Endothelial cell of umbilical vein (primary cell): ENCODE measurements around the gene ANGPTL2. TPM values are rescaled to one million over a fixed set of nuclear protein-coding genes. Genes with fewer than 3 reads are reported as not detected.

ENCODE experiments used
- BruUV-seq: library from RNA; stranded (reverse); fragments of 400-500 nt; replicated peaks from 2 replicates; lab custom pipeline; 2021; lab: Mats Ljungman, UMichigan
- CTCF ChIA-PET: fragments of 300-600, 350-600 bp; sonication (Branson Sonifier 250); formaldehyde crosslinking; loops from one replicate; lab custom pipeline; 2021; ENCODE audit warnings: antibody characterized with exemption, inconsistent platforms; lab: Charles Lee
- POLR2A ChIA-PET: fragments of 300-600, 350-600 bp; sonication (Branson Sonifier 250); formaldehyde crosslinking; loops from one replicate; lab custom pipeline; 2021; ENCODE audit warnings: antibody characterized with exemption, inconsistent platforms; lab: Charles Lee
- DNase-seq: peaks from one replicate; pipeline ENCODE4 v3.0.0-alpha.2; 2011; ENCODE audit warnings: low read depth, low spot score
- FAIRE-seq: peaks from 2 replicates; lab custom pipeline; 2011; peaks lifted over from hg19 to GRCh38; lab: Jason Lieb, UNC
- H2AFZ ChIP-seq: 2 replicates; pipeline ENCODE4 v1.6.0; 2012; ENCODE audit warnings: low read depth, low read length, control low read depth, inconsistent platforms
- H3K27ac ChIP-seq: 2 replicates; pipeline ENCODE4 v1.5.1; 2011; ENCODE audit warnings: low read depth, mild to moderate bottlenecking, control low read depth, low read length, moderate library complexity; ENCODE audit not compliant: insufficient read depth
- H3K27me3 ChIP-seq, 2 experiments: 2 replicates each; pipeline versions ENCODE4 v1.6.0 to v1.6.1; 2011; ENCODE audit warnings: low read length in 2 of 2, mixed read lengths in 1 of 2; ENCODE audit not compliant: control insufficient read depth in 2 of 2, insufficient read depth in 2 of 2
- H3K36me3 ChIP-seq, 2 experiments: 2 replicates in 1 of 2; 3 replicates in 1 of 2; pipeline ENCODE4 v1.5.1; 2011; ENCODE audit warnings: low read length in 2 of 2, mild to moderate bottlenecking in 1 of 2, moderate library complexity in 1 of 2; ENCODE audit not compliant: control insufficient read depth in 2 of 2, insufficient read depth in 2 of 2; ENCODE audit errors: extremely low read depth in 1 of 2
- H3K4me1 ChIP-seq: 3 replicates; pipeline ENCODE4 v1.5.1; 2011; ENCODE audit warnings: mild to moderate bottlenecking, low read length; ENCODE audit not compliant: control insufficient read depth, insufficient read depth; ENCODE audit errors: extremely low read depth
- H3K4me2 ChIP-seq: 2 replicates; pipeline ENCODE4 v1.6.1; 2011; ENCODE audit warnings: low read length, control low read depth, mixed read lengths; ENCODE audit not compliant: insufficient read depth
- H3K4me3 ChIP-seq, 3 experiments: fragments of 200-600 bp in 1 of 3; sonication (generic), shearing (Covaris generic) in 1 of 3; replicated peaks in 1 of 3; 2 replicates each; pipeline ENCODE4 v1.5.1; 2011 to 2016; ENCODE audit warnings: control low read depth in 3 of 3, low read length in 3 of 3, mild to moderate bottlenecking in 2 of 3, inconsistent platforms in 1 of 3, low read depth in 1 of 3, moderate library complexity in 1 of 3; ENCODE audit not compliant: insufficient read depth in 1 of 3
- H3K79me2 ChIP-seq: 2 replicates; pipeline ENCODE4 v1.6.0; 2012; ENCODE audit warnings: low read length, inconsistent platforms; ENCODE audit not compliant: control insufficient read depth, insufficient read depth
- H3K9ac ChIP-seq: replicated peaks from 2 replicates; pipeline ENCODE3; 2011; ENCODE audit warnings: low read length, control low read depth; ENCODE audit not compliant: insufficient read depth; ENCODE audit errors: extremely low read depth
- H3K9me1 ChIP-seq: replicated peaks from 3 replicates; pipeline ENCODE4 v1.6.0; 2011; ENCODE audit warnings: mild to moderate bottlenecking, low read length; ENCODE audit not compliant: control insufficient read depth, insufficient read depth; ENCODE audit errors: extremely low read depth
- H3K9me3 ChIP-seq: replicated peaks from 2 replicates; pipeline ENCODE4 v1.5.1; 2012; ENCODE audit warnings: low read length, inconsistent platforms; ENCODE audit not compliant: control insufficient read depth, insufficient read depth
- H4K20me1 ChIP-seq: replicated peaks from 2 replicates; pipeline ENCODE3; 2011; ENCODE audit warnings: mild to moderate bottlenecking, low read length; ENCODE audit not compliant: control insufficient read depth, insufficient read depth; ENCODE audit errors: extremely low read depth
- EZH2 ChIP-seq: IDR thresholded peaks from 2 replicates; pipeline ENCODE4 v1.6.1; 2012; ENCODE audit warnings: borderline replicate concordance, low read depth, mild to moderate bottlenecking, moderate library complexity, low read length, inconsistent platforms; ENCODE audit not compliant: severe bottlenecking
- FOS ChIP-seq: IDR thresholded peaks from 2 replicates; pipeline ENCODE4 v1.6.1; 2011; ENCODE audit warnings: mild to moderate bottlenecking, low read length, moderate library complexity, borderline replicate concordance; ENCODE audit not compliant: insufficient read depth
- GATA2 ChIP-seq: IDR thresholded peaks from 2 replicates; pipeline ENCODE4 v1.7.0; 2011; ENCODE audit warnings: low read depth, mild to moderate bottlenecking, moderate library complexity, mixed read lengths, low read length; ENCODE audit not compliant: insufficient read length, insufficient read depth
- JUN ChIP-seq: IDR thresholded peaks from 2 replicates; pipeline ENCODE4 v1.6.1; 2011; ENCODE audit warnings: borderline replicate concordance, low read depth; ENCODE audit not compliant: insufficient read length, insufficient read depth
- MYC ChIP-seq: IDR thresholded peaks from one replicate; pipeline ENCODE4 v1.6.1; 2011; ENCODE audit warnings: mild to moderate bottlenecking, low read depth, low read length
- POLR2A ChIP-seq: IDR thresholded peaks from 2 replicates; pipeline ENCODE4 v1.6.1; 2012; ENCODE audit warnings: low read depth, mild to moderate bottlenecking, control low read depth, low read length
- POLR2AphosphoS5 ChIP-seq: IDR thresholded peaks from 2 replicates; pipeline ENCODE4 v1.6.1; 2012; ENCODE audit warnings: low read depth, mild to moderate bottlenecking, control low read depth, low read length, moderate library complexity; ENCODE audit not compliant: insufficient read depth
- dilution Hi-C: fragments of 300-500 bp; cut with MboI; formaldehyde crosslinking; loops from one replicate; pipeline ENCODE4 v1.15.0; 2019; ENCODE audit warnings: low sequenced_read_pairs; ENCODE audit not compliant: extremely low pct_ligation_motif_present
- intact Hi-C: fragments of 100-400 bp; cut with micrococcal nuclease; formaldehyde crosslinking; loops from one replicate; pipeline ENCODE4 v1.10.0; 2022
- polyA plus RNA-seq, 4 experiments: library from polyadenylated mRNA; depleted of rRNA in 3 of 4; stranded (reverse) in 3 of 4; unstranded in 1 of 4; fragments of >200 nt; gene quantifications; 2 replicates each; pipeline versions ENCODE4 v1.2.1 to v1.2.3, GENCODE V29; 2011 to 2012; ENCODE audit warnings: missing spikeins in 1 of 4
- total RNA-seq: library from RNA; stranded (reverse); gene quantifications from 2 replicates; pipeline ENCODE4 v1.2.3, GENCODE V29; 2021
- TF ChIP-seq, protein P1 (sequence below), 2 donors: IDR thresholded peaks; 1 replicate in 1 of 2; 2 replicates in 1 of 2; pipeline ENCODE4 v1.5.1; 2011; ENCODE audit warnings: low read length in 2 of 2, mild to moderate bottlenecking in 2 of 2, moderate library complexity in 2 of 2, control low read depth in 1 of 2, inconsistent platforms in 1 of 2, low read depth in 1 of 2; ENCODE audit not compliant: insufficient read depth in 1 of 2; ENCODE audit errors: extremely low read depth in 1 of 2
- TF ChIP-seq, protein P2 (sequence below): IDR thresholded peaks from 2 replicates; pipeline ENCODE4 v1.6.1; 2011; ENCODE audit not compliant: insufficient read depth, insufficient read length

Gene ANGPTL2
- total and polyA plus RNA-seq, 2 donors (not counting 3 experiments of a cell fraction or from before 2014, with no cell fraction given): 15.1 to 24.5 TPM

- Histone ChIP-seq H4K20me1 (no peaks in the 10 kb centered on the region), H3K9ac (no peak overlapping the region), H3K4me2 (no peak overlapping the region), H2AFZ (no peak overlapping the region), H3K4me1 (peaks cover 16% of the 10 kb centered on the region), H3K4me3 (no peak overlapping the region), H3K9me1 (no peaks in the 10 kb centered on the region), H3K27ac (no peak overlapping the region), H3K27me3 (peaks cover 1 to 2% of the 10 kb centered on the region in 2 experiments), H3K36me3 (no peaks in the 10 kb centered on the region), H3K79me2 (peaks cover 3% of the 10 kb centered on the region), H3K9me3 (no peaks in the 10 kb centered on the region)
- TF ChIP-seq EZH2 (no peak), POLR2AphosphoS5 (no peak), MYC (no peak), POLR2A (no peak), JUN (no peak), GATA2 (no peak), FOS (no peak)
- TF ChIP-seq, protein P1, sequence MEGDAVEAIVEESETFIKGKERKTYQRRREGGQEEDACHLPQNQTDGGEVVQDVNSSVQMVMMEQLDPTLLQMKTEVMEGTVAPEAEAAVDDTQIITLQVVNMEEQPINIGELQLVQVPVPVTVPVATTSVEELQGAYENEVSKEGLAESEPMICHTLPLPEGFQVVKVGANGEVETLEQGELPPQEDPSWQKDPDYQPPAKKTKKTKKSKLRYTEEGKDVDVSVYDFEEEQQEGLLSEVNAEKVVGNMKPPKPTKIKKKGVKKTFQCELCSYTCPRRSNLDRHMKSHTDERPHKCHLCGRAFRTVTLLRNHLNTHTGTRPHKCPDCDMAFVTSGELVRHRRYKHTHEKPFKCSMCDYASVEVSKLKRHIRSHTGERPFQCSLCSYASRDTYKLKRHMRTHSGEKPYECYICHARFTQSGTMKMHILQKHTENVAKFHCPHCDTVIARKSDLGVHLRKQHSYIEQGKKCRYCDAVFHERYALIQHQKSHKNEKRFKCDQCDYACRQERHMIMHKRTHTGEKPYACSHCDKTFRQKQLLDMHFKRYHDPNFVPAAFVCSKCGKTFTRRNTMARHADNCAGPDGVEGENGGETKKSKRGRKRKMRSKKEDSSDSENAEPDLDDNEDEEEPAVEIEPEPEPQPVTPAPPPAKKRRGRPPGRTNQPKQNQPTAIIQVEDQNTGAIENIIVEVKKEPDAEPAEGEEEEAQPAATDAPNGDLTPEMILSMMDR (IDR thresholded peaks at IDR 0.05; ENCODE audit: extremely low read depth in 1 of 2, insufficient read depth in 1 of 2, low read depth in 1 of 2, low read length in 2 of 2): no peak
- TF ChIP-seq, protein P2, sequence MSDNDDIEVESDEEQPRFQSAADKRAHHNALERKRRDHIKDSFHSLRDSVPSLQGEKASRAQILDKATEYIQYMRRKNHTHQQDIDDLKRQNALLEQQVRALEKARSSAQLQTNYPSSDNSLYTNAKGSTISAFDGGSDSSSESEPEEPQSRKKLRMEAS: no peak
- POLR2A ChIA-PET: no interaction called here
- no TSS peak for BruUV-seq
- dilution Hi-C loops: no loop called here
- CTCF ChIA-PET: interaction anchor here (1.0 kb wide), 1 partner anchor 184 kb away, joined by 3 read pairs; no protein-coding TSS in a partner anchor
- intact Hi-C loops: no loop called here
- no peak for FAIRE-seq
- no peak for DNase-seq
Observed at GRCh38 chr9:127124792-127125191, 2.4 kb upstream of the ANGPTL2 start.
